HEK293 (cell line): ENCODE results near the gene LHFPL3.
A peak's percentile ranks its signal among the peaks of the same experiment; 100 is the strongest.

ENCODE experiments used
- BCL11B ChIP-seq: fragments of 450-650 bp; formaldehyde crosslinking; IDR thresholded peaks from 2 replicates; pipeline ENCODE4 v1.5.1; 2016; ENCODE audit warnings: low read depth, missing biosample characterization, missing genetic modification characterization
- GLI4 ChIP-seq: fragments of 450-650 bp; formaldehyde crosslinking; IDR thresholded peaks from 2 replicates; pipeline ENCODE4 v1.5.1; 2016; ENCODE audit warnings: missing biosample characterization, missing genetic modification characterization
- KLF16 ChIP-seq: fragments of 450-650 bp; formaldehyde crosslinking; IDR thresholded peaks from 2 replicates; pipeline ENCODE4 v1.5.1; 2017; ENCODE audit warnings: missing biosample characterization, missing genetic modification characterization
- KLF7 ChIP-seq: fragments of 450-650 bp; formaldehyde crosslinking; IDR thresholded peaks from 2 replicates; pipeline ENCODE4 v1.5.1; 2016; ENCODE audit warnings: missing biosample characterization, missing genetic modification characterization, borderline replicate concordance
- KLF9 ChIP-seq: fragments of 450-650 bp; formaldehyde crosslinking; IDR thresholded peaks from 2 replicates; pipeline ENCODE4 v1.5.1; 2016; ENCODE audit warnings: missing biosample characterization, missing genetic modification characterization, low read depth
- OVOL3 ChIP-seq: fragments of 450-650 bp; formaldehyde crosslinking; IDR thresholded peaks from 2 replicates; pipeline ENCODE4 v1.5.1; 2016; ENCODE audit warnings: missing biosample characterization, missing genetic modification characterization
- SALL2 ChIP-seq: fragments of 450-650 bp; formaldehyde crosslinking; IDR thresholded peaks from 2 replicates; pipeline ENCODE4 v1.5.0; 2017; ENCODE audit warnings: missing biosample characterization, mild to moderate bottlenecking, missing genetic modification characterization, borderline replicate concordance
- SCRT2 ChIP-seq: fragments of 450-650 bp; formaldehyde crosslinking; IDR thresholded peaks from 2 replicates; pipeline ENCODE4 v1.5.1; 2016; ENCODE audit warnings: missing biosample characterization, missing genetic modification characterization
- SP2 ChIP-seq: fragments of 450-650 bp; formaldehyde crosslinking; IDR thresholded peaks from 2 replicates; pipeline ENCODE4 v1.5.1; 2016; ENCODE audit warnings: missing biosample characterization, missing genetic modification characterization
- ZFP41 ChIP-seq: fragments of 450-650 bp; formaldehyde crosslinking; IDR thresholded peaks from 2 replicates; pipeline ENCODE4 v1.5.1; 2016; ENCODE audit warnings: missing biosample characterization, missing genetic modification characterization, borderline replicate concordance
- ZNF138 ChIP-seq: fragments of 450-650 bp; formaldehyde crosslinking; IDR thresholded peaks from 2 replicates; pipeline ENCODE4 v1.5.1; 2016; ENCODE audit warnings: missing biosample characterization, missing genetic modification characterization, borderline replicate concordance
- ZNF169 ChIP-seq: fragments of 450-650 bp; formaldehyde crosslinking; IDR thresholded peaks from 2 replicates; pipeline ENCODE4 v1.5.1; 2016; ENCODE audit warnings: missing biosample characterization, missing genetic modification characterization
- ZNF19 ChIP-seq: fragments of 450-650 bp; formaldehyde crosslinking; IDR thresholded peaks from 2 replicates; pipeline ENCODE4; 2016; ENCODE audit warnings: missing biosample characterization, missing genetic modification characterization, low read depth
- ZNF302 ChIP-seq: fragments of 450-650 bp; formaldehyde crosslinking; IDR thresholded peaks from 2 replicates; pipeline ENCODE4 v1.5.1; 2016; ENCODE audit warnings: missing biosample characterization, missing genetic modification characterization, low read depth
- ZNF354C ChIP-seq: fragments of 450-650 bp; formaldehyde crosslinking; IDR thresholded peaks from 2 replicates; pipeline ENCODE4 v1.5.1; 2016; ENCODE audit warnings: missing biosample characterization, missing genetic modification characterization, low read depth, borderline replicate concordance
- ZNF404 ChIP-seq: fragments of 450-650 bp; formaldehyde crosslinking; IDR thresholded peaks from 2 replicates; pipeline ENCODE4 v1.5.1; 2017; ENCODE audit warnings: missing biosample characterization, missing genetic modification characterization
- ZNF426 ChIP-seq: fragments of 450-650 bp; formaldehyde crosslinking; IDR thresholded peaks from 2 replicates; pipeline ENCODE4 v1.5.1; 2017; ENCODE audit warnings: missing biosample characterization, missing genetic modification characterization, mild to moderate bottlenecking, inconsistent platforms, moderate library complexity
- ZNF473 ChIP-seq: fragments of 450-650 bp; formaldehyde crosslinking; IDR thresholded peaks from 2 replicates; pipeline ENCODE4 v1.5.1; 2017; ENCODE audit warnings: missing biosample characterization, missing genetic modification characterization
- ZNF600 ChIP-seq: fragments of 450-650 bp; formaldehyde crosslinking; IDR thresholded peaks from 2 replicates; pipeline ENCODE4 v1.5.1; 2016; ENCODE audit warnings: missing biosample characterization, missing genetic modification characterization
- ZNF624 ChIP-seq: fragments of 450-650 bp; formaldehyde crosslinking; IDR thresholded peaks from 2 replicates; pipeline ENCODE4 v1.5.1; 2017; ENCODE audit warnings: missing biosample characterization, missing genetic modification characterization
- ZNF776 ChIP-seq: fragments of 450-650 bp; formaldehyde crosslinking; IDR thresholded peaks from 2 replicates; pipeline ENCODE4 v1.5.0; 2017; ENCODE audit warnings: missing biosample characterization, missing genetic modification characterization, borderline replicate concordance
- ZNF777 ChIP-seq: fragments of 450-650 bp; formaldehyde crosslinking; IDR thresholded peaks from 2 replicates; pipeline ENCODE4 v1.5.1; 2017; ENCODE audit warnings: missing biosample characterization, missing genetic modification characterization, borderline replicate concordance
- ZNF837 ChIP-seq: fragments of 450-650 bp; formaldehyde crosslinking; IDR thresholded peaks from 2 replicates; pipeline ENCODE4 v1.5.1; 2016; ENCODE audit warnings: missing biosample characterization, missing genetic modification characterization
- TF ChIP-seq, protein P1 (sequence below): IDR thresholded peaks from 2 replicates; pipeline ENCODE4 v1.6.1; 2011; ENCODE audit warnings: mild to moderate bottlenecking, low read depth, low read length, borderline replicate concordance
- TF ChIP-seq, protein P2 (sequence below): fragments of 450-650 bp; formaldehyde crosslinking; IDR thresholded peaks from 2 replicates; pipeline ENCODE4 v1.5.1; 2016; ENCODE audit warnings: missing biosample characterization, missing genetic modification characterization, borderline replicate concordance
- TF ChIP-seq, protein P3 (sequence below): fragments of 450-650 bp; formaldehyde crosslinking; IDR thresholded peaks from 2 replicates; pipeline ENCODE4 v1.5.1; 2016; ENCODE audit warnings: missing biosample characterization, missing genetic modification characterization
- TF ChIP-seq, protein P4 (sequence below): fragments of 450-650 bp; formaldehyde crosslinking; IDR thresholded peaks from 2 replicates; pipeline ENCODE4 v1.5.1; 2016; ENCODE audit warnings: missing biosample characterization, missing genetic modification characterization
- TF ChIP-seq, protein P5 (sequence below): fragments of 450-650 bp; formaldehyde crosslinking; IDR thresholded peaks from 2 replicates; pipeline ENCODE4 v1.5.1; 2016; ENCODE audit warnings: missing biosample characterization, missing genetic modification characterization
- TF ChIP-seq, protein P6 (sequence below): fragments of 450-650 bp; formaldehyde crosslinking; IDR thresholded peaks from 2 replicates; pipeline ENCODE4 v1.5.1; 2017; ENCODE audit warnings: missing biosample characterization, missing genetic modification characterization

LHFPL3 gene

DNA sequence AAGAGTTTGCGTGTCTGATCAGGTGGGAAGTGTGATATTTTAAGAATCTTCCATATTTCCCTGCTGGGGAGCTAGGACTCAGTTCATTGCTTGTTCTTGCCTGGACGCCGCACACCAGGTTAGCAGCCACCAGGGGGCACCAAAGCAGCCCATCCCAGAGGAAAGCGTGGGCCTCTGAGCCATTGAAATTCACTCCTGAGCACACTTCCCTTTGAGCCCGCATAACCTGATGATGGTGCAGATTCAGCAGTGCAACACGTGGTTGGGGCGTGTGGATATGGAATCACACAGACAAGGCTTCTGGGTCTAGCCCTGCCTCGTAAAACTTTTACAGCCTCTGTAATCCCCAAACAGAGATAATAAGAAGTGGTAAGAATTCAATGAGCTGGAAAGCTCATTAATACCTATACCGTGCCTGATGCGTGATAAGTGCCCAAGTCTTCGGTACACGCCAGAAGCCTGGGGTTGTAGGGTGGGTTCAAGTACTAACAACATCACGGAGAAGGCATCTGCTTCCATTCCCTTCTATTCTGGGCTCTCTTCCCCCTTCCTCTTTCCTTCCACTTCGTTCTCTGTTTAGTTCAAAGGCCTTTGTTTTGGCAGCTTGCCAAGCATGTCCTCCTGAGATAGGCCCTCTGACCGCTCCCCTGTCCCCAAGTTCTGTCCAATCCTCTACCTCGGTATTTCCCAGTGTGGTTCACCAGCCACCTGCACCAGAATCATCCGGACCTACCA is 555.5 kb downstream of the LHFPL3 start (continued):
- TF ChIP-seq, protein P1, sequence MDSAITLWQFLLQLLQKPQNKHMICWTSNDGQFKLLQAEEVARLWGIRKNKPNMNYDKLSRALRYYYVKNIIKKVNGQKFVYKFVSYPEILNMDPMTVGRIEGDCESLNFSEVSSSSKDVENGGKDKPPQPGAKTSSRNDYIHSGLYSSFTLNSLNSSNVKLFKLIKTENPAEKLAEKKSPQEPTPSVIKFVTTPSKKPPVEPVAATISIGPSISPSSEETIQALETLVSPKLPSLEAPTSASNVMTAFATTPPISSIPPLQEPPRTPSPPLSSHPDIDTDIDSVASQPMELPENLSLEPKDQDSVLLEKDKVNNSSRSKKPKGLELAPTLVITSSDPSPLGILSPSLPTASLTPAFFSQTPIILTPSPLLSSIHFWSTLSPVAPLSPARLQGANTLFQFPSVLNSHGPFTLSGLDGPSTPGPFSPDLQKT, result no peak
- TF ChIP-seq SCRT2 (peak; percentile 100), BCL11B (peak; percentile 95), ZNF837 (no peak), ZNF169 (tag by site-specific recombination) (no peak), KLF7 (tag by site-specific recombination) (peak; percentile 90; the same call in 1 of the 2 replicates), ZNF624 (peak; percentile 96), SALL2 (no peak; the same call in 1 of the 2 replicates), ZNF776 (peak; percentile 98), ZNF777 (tag by site-specific recombination) (no peak), ZNF302 (tag by site-specific recombination) (no peak), SP2 (tag by site-specific recombination) (peak; percentile 27), ZNF426 (no peak), KLF9 (0 out of 2 replicates have a peak, but pooled peaks have one; percentile 42), ZFP41 (tag by site-specific recombination) (no peak), ZNF19 (tag by site-specific recombination) (peak; percentile 88; the same call in 1 of the 2 replicates), ZNF473 (tag by site-specific recombination) (peak; percentile 87), GLI4 (tag by site-specific recombination) (no peak), ZNF404 (tag by site-specific recombination) (no peak), ZNF600 (tag by site-specific recombination) (peak; percentile 99), ZNF354C (tag by site-specific recombination) (no peak), OVOL3 (tag by site-specific recombination) (peak; percentile 79; the same call in 1 of the 2 replicates), KLF16 (peak; percentile 64; the same call in 1 of the 2 replicates), ZNF138 (tag by site-specific recombination) (no peak)
- TF ChIP-seq, protein P2, sequence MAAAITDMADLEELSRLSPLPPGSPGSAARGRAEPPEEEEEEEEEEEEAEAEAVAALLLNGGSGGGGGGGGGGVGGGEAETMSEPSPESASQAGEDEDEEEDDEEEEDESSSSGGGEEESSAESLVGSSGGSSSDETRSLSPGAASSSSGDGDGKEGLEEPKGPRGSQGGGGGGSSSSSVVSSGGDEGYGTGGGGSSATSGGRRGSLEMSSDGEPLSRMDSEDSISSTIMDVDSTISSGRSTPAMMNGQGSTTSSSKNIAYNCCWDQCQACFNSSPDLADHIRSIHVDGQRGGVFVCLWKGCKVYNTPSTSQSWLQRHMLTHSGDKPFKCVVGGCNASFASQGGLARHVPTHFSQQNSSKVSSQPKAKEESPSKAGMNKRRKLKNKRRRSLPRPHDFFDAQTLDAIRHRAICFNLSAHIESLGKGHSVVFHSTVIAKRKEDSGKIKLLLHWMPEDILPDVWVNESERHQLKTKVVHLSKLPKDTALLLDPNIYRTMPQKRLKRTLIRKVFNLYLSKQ, result no peak
- TF ChIP-seq, protein P3, sequence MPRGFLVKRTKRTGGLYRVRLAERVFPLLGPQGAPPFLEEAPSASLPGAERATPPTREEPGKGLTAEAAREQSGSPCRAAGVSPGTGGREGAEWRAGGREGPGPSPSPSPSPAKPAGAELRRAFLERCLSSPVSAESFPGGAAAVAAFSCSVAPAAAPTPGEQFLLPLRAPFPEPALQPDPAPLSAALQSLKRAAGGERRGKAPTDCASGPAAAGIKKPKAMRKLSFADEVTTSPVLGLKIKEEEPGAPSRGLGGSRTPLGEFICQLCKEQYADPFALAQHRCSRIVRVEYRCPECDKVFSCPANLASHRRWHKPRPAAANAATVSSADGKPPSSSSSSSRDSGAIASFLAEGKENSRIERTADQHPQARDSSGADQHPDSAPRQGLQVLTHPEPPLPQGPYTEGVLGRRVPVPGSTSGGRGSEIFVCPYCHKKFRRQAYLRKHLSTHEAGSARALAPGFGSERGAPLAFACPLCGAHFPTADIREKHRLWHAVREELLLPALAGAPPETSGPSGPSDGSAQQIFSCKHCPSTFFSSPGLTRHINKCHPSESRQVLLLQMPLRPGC (tag by site-specific recombination), result peak; percentile 93
- TF ChIP-seq, protein P4, sequence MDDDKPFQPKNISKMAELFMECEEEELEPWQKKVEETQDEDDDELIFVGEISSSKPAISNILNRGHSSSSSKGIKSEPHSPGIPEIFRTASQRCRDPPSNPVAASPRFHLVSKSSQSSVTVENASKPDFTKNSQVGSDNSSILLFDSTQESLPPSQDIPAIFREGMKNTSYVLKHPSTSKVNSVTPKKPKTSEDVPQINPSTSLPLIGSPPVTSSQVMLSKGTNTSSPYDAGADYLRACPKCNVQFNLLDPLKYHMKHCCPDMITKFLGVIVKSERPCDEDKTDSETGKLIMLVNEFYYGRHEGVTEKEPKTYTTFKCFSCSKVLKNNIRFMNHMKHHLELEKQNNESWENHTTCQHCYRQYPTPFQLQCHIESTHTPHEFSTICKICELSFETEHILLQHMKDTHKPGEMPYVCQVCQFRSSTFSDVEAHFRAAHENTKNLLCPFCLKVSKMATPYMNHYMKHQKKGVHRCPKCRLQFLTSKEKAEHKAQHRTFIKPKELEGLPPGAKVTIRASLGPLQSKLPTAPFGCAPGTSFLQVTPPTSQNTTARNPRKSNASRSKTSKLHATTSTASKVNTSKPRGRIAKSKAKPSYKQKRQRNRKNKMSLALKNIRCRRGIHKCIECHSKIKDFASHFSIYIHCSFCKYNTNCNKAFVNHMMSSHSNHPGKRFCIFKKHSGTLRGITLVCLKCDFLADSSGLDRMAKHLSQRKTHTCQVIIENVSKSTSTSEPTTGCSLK (tag by site-specific recombination), result no peak
- TF ChIP-seq, protein P5, sequence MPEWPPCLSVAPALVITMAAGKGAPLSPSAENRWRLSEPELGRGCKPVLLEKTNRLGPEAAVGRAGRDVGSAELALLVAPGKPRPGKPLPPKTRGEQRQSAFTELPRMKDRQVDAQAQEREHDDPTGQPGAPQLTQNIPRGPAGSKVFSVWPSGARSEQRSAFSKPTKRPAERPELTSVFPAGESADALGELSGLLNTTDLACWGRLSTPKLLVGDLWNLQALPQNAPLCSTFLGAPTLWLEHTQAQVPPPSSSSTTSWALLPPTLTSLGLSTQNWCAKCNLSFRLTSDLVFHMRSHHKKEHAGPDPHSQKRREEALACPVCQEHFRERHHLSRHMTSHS (tag by site-specific recombination), result peak; percentile 71; the same call in 1 of the 2 replicates
- TF ChIP-seq, protein P6, sequence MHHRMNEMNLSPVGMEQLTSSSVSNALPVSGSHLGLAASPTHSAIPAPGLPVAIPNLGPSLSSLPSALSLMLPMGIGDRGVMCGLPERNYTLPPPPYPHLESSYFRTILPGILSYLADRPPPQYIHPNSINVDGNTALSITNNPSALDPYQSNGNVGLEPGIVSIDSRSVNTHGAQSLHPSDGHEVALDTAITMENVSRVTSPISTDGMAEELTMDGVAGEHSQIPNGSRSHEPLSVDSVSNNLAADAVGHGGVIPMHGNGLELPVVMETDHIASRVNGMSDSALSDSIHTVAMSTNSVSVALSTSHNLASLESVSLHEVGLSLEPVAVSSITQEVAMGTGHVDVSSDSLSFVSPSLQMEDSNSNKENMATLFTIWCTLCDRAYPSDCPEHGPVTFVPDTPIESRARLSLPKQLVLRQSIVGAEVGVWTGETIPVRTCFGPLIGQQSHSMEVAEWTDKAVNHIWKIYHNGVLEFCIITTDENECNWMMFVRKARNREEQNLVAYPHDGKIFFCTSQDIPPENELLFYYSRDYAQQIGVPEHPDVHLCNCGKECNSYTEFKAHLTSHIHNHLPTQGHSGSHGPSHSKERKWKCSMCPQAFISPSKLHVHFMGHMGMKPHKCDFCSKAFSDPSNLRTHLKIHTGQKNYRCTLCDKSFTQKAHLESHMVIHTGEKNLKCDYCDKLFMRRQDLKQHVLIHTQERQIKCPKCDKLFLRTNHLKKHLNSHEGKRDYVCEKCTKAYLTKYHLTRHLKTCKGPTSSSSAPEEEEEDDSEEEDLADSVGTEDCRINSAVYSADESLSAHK, result peak; percentile 94
